HG02642 (cell line): Measurements from ENCODE around the gene ACBD3.
"Not testable (repeated sequence)": the region's sequence is repeated elsewhere in the genome, so short reads cannot be mapped to it uniquely, and the experiment has no call there.

Source experiments
- ATAC-seq: cut with Tn5 transposase; IDR thresholded peaks from one replicate; pipeline ENCODE4 v1.9.1; 2021; ENCODE audit warnings: mild to moderate bottlenecking; ENCODE audit not compliant: unreplicated experiment, poor library complexity

Gene ACBD3

GRCh38 chr1:226202666-226203065, 16.1 kb upstream of the ACBD3 start:
- ATAC-seq: not testable (repeated sequence)

DNA sequence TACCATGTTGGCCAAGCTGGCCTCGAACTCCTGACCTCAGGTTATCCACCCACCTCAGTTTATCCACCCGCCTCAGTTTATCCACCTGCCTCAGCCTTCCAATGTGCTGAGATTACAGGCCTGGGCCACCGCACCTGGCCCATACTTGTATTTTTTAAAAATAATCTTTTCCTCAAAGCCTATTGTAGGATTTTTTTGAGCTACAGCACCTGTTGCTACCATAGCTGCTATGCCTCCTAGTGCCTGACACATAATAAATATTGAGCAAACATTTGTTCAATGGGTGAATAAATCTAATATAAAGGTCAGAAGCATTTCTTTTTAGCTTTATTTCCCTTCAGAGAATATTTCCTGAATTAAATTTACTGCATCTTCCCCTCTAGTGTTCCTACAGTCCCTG, 15.7 kb upstream of the ACBD3 start:
- ATAC-seq: no peak

DNA sequence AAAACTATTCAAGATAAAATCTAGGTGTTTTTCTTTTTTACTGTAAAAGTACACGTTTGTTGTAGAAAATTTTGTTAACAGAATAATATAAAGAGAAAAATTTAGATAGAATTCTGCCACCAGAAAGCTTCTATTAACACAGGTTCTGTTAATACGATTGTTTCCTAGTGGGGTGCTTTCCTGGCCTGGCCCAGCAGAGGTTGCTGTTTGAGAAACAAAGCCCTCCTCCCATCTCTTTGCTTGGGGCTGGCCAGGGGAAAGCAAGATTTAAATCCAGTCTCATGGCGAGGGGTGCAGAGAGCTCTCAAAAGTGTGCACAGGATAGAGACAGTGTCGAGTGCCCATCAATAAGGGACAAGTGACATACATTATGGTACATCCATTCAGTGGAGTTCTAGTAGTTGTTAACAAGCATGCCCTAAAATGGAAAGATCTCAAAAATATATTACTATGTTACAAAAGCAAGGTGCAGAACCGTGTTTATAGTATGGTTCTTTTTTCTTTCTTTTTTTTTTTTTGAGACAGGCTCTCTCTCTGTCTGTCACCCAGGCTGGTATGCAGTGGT, 14.6 kb upstream of the ACBD3 start:
- no peak for ATAC-seq

DNA sequence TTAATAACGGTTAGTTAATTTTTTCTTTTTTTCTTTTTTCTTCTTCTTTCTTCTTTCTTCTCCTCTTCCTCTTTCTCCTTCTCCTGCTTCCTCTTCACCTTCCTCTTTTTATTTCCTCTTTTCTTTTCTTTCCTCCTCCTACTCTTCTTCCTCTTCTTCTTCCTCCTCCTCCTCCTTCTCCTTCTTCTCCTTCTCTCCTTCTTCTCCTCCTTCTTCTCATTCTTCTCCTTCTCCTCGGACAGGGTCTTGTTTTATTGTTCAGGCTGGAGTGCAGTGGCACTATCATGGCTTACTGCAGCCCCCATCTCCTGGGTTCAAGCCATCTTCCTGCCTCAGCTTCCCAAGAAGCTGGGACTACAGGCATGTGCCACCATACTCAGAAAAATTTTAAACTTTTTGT, 13.4 kb upstream of the ACBD3 start:
- no peak for ATAC-seq

- ATAC-seq: no peak
Observed at GRCh38 chr1:226195144-226195543, 8.6 kb upstream of the ACBD3 start.

GRCh38 chr1:226187380-226187779, 839 bp upstream of the ACBD3 start:
- no peak for ATAC-seq

DNA sequence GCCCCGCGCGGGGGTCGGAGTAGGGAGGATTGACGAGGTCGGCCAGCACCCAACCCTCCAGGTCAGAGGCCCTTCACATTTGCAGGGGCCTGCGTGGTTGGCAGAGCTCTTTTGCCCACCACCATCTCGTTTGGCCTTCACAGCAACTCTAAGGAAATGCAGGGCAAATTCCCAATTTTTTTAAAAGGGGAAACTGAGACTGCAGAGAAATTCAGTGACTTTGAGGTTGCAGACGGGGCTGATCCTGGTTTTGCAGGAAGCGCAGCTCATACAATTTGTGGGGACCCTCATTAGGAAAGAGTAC, 430 bp upstream of the ACBD3 start:
- ATAC-seq: no peak

DNA sequence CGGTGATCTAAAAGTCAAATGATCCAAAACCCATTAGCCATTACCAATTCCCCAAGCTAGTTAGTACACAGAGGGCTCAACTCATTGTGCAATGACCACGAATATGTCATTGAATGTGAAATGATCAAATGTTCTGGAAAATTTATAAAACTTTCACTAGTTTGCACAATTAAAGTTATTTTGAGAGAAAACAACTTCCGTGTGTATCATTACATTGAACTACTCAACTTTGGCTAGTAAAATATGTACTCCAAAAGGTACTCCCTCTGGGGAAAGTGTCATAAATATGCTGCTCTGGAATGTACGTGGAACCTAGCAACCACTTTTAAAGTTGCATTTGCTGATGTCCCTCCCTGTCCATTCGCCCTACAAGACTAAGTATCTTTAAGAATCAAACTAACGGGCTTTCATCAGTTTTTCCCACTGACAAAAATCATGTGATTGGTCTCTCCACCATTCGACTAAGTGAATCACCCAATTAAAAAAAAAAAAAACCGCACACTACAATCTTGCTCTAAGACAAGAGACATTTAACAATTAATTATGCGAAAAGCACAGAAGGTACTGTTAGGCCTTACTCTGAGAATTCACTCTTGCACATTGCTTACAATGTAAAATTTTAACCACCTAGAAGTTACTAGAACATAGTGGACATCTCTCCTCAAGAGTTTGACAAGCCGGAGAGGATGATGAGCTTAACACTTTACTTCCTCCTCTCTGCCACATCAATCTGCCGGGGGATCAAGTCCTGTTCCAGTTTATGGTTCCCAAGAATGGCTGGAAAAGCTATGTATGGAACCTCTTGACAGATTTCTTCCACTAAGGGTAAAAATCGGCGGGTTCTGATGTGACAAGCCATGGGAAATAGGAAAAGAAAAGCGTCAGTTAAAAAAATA, 1.2 kb downstream of the ACBD3 start:
- no peak for ATAC-seq

DNA sequence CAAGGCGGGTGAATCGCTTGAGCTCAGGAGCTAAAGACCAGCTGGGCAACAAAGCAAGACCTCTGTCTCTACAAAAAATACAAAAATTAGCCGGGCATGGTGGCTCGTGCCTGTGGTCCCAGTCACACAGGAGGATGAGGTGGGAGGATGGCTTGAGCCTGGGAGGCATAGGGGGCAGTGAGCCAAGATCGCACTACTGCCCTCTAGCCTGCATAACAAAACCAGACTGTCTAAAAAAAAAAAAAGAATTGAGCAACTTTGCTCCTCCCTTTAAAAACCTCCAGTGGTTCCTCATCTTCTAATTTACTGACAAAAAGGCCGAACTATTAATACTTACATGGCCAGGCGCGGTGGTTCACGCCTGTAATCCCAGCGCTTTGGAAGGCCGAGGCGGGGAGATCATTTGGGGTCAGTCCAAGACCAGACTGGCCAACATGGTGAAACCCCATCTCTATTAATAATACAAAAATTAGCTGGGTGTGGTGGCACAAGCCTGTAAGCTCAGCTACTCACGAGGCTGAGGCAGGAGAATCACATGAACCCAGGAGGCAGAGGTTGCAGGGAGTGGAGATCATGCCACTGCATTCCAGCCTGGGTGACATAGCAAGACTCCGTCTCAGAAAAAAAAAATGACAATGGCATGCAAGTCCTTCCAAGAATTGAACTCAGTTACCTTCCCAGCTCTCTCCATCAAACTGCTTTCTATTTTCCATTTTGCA, 4.4 kb downstream of the ACBD3 start:
- ATAC-seq: no peak

DNA sequence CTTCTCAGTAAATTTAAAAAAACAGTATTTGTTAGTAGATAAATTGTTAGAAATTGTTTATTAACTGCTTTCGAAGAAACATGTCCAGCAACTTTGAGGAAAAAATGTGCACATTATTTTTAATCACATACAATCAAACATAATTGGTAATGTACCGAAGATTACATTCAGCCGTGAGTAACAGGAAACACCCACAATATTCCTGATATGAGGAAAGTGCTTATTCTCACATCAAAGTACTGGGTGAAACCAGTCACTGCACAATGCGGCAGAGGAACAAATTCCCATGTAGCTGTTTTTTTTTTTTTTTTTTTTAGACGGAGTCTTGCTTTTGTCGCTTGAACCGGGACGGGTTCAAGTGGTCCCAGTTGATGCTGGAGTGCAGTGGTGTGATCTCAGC, 9.7 kb downstream of the ACBD3 start:
- ATAC-seq: no peak

DNA sequence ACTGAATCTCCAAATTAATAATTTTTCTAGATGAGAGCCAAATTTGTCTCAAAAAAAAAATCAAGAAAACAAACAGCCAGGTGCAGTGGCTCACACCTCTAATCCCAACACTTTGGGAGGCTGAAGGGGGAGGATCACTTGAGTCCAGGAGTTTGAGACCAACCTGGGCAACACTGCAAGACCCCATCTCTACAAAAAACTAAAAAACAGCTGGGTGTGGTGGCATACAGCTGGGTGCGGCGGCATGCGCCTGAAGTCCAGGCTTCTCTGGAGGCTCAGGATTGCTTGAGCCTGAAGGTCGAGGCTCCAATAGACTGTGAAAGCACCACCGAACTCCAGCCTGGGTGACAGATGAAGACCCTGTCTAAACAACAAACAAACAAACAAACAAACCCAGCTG, 14.0 kb downstream of the ACBD3 start:
- ATAC-seq: no peak

- ATAC-seq: no peak
Observed at GRCh38 chr1:226166341-226166740, 20.2 kb downstream of the ACBD3 start.

- ATAC-seq: no peak
Observed at GRCh38 chr1:226164154-226164553, 22.4 kb downstream of the ACBD3 start.

DNA sequence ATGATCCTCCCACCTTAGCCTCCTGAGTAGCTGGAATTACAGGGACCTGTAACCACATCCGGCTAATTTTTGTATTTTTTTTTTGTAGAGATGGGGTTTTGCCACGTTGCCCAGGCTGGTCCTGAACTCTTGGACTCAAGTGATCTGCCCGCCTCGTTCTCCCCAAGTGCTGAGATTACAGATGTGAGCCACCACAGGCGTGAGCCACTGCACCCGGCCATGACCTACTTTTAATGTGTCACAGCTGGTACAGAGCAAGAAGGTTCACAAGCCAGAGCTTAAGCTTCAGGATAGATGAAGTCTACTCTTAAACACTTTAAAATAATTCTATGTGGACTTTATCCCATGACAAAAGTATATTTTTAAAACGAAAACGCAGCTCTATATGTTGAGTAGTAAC, 23.6 kb downstream of the ACBD3 start:
- ATAC-seq: no peak

DNA sequence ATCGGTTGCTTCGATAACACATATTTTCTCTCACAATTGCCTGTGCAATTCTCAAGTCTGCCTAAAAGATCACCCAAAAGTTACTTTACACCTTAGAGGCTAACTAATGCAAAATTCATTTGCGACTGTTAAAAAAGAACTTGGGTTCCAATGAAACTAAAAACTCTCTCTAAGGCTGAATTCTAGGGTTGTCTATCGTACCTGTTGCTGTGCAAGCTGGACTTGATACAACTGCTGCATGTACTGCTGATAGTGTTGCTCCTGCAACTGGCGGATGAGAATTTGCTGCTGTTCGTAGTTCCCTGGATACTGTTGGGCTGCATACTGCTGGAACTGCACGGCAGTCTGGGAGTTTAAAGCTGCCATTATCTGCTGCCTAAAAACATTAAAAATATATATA, 27.6 kb downstream of the ACBD3 start:
- no peak for ATAC-seq

- ATAC-seq: no peak
Observed at GRCh38 chr1:226158457-226158856, 28.1 kb downstream of the ACBD3 start.

- ATAC-seq: no peak
Observed at GRCh38 chr1:226157761-226158316, 28.7 kb downstream of the ACBD3 start.

GRCh38 chr1:226154593-226154992, 31.9 kb downstream of the ACBD3 start:
- ATAC-seq: no peak

DNA sequence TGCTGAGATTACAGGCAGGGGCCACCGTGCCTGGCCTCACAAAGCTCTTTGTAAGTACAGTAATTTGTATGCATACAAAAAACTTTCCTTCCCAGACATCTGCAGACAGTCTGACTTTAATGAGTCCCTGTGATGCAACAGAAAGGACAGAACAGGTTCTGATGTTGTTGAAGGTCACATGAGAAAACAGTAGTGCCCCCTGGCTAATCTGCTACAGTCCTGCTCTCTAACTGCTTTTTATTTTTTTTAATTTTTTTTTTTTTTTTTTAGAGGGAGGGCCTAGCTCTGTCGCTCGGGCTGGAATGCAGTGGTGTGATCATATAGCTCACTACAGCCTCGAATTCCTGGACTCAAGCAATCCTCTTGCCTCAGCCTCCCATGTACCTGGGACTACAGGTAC, 36.7 kb downstream of the ACBD3 start:
- no peak for ATAC-seq

- no peak for ATAC-seq
Observed at GRCh38 chr1:226148121-226148648, 38.4 kb downstream of the ACBD3 start.

DNA sequence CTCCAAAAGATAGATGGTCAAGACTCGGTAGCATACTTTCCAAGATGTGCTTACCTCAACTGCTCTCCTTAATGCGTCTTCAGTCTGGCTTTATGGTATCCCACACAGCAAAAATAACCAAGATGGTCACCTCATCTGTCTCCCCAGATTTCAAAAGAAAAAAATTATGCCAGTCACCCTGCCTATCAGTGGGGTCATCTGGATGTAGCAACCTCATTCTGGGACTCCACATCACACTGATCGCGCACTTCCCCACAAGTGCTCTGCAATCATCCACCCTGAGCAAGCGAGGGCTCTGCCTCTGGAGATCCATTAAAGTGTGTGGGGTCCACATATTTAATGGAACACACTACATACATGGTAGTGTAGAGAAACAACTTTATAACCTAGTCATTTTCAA, 42.5 kb downstream of the ACBD3 start:
- no peak for ATAC-seq
